ENCODE results near the gene KNL1. TPM values are rescaled to one million over a fixed set of nuclear protein-coding genes. Genes with fewer than 3 reads are reported as not detected.

The KNL1 gene
- total RNA-seq, 1 donor from 2014 or later = 0.96 TPM

GRCh38 chr15:40618906-40619305 lies 24.9 kb downstream of the KNL1 start:
- no peak overlapping the region for H3K4me3 ChIP-seq
- H3K36me3 ChIP-seq = no peaks in the 10 kb centered on the region
- intact Hi-C loops (cut with micrococcal nuclease) = no loop called here
- no peaks in the 10 kb centered on the region for H3K27me3 ChIP-seq (ENCODE audit: low read depth)
- no peak overlapping the region for H3K27ac ChIP-seq (replicated peaks)
- DNase-seq = no peak
- H3K9me3 ChIP-seq (replicated peaks) = no peaks in the 10 kb centered on the region
- TF ChIP-seq CTCF (IDR thresholded peaks at IDR 0.05; ENCODE audit: borderline replicate concordance) = no peak
- H3K4me1 ChIP-seq = no peaks in the 10 kb centered on the region

GRCh38 chr15:40623361-40623760 lies 29.3 kb downstream of the KNL1 start:
- Histone ChIP-seq H3K4me1 (no peaks in the 10 kb centered on the region), H3K4me3 (no peak overlapping the region), H3K9me3 (replicated peaks) (no peaks in the 10 kb centered on the region), H3K36me3 (no peaks in the 10 kb centered on the region), H3K27ac (replicated peaks) (no peak overlapping the region), H3K27me3 (ENCODE audit: low read depth) (no peaks in the 10 kb centered on the region)
- intact Hi-C loops (cut with micrococcal nuclease) = no loop called here
- DNase-seq = no peak
- no peak for TF ChIP-seq CTCF (IDR thresholded peaks at IDR 0.05; ENCODE audit: borderline replicate concordance)

- Histone ChIP-seq H3K27me3 (ENCODE audit: low read depth) (no peaks in the 10 kb centered on the region), H3K9me3 (replicated peaks) (no peaks in the 10 kb centered on the region), H3K27ac (replicated peaks) (no peak overlapping the region), H3K4me1 (no peaks in the 10 kb centered on the region), H3K36me3 (no peaks in the 10 kb centered on the region), H3K4me3 (no peak overlapping the region)
- intact Hi-C loops (cut with micrococcal nuclease) = no loop called here
- no peak for TF ChIP-seq CTCF (IDR thresholded peaks at IDR 0.05; ENCODE audit: borderline replicate concordance)
- DNase-seq = no peak
Measured at GRCh38 chr15:40630313-40630712, 36.3 kb downstream of the KNL1 start.

GRCh38 chr15:40633178-40633577 lies 39.1 kb downstream of the KNL1 start:
- H3K27ac ChIP-seq (replicated peaks) = no peak overlapping the region
- no peaks in the 10 kb centered on the region for H3K27me3 ChIP-seq (ENCODE audit: low read depth)
- no peak for TF ChIP-seq CTCF (IDR thresholded peaks at IDR 0.05; ENCODE audit: borderline replicate concordance)
- no peak for DNase-seq
- no peaks in the 10 kb centered on the region for H3K36me3 ChIP-seq
- H3K4me3 ChIP-seq = no peak overlapping the region
- intact Hi-C loops (cut with micrococcal nuclease) = no loop called here
- no peaks in the 10 kb centered on the region for H3K9me3 ChIP-seq (replicated peaks)
- H3K4me1 ChIP-seq = no peaks in the 10 kb centered on the region

DNA sequence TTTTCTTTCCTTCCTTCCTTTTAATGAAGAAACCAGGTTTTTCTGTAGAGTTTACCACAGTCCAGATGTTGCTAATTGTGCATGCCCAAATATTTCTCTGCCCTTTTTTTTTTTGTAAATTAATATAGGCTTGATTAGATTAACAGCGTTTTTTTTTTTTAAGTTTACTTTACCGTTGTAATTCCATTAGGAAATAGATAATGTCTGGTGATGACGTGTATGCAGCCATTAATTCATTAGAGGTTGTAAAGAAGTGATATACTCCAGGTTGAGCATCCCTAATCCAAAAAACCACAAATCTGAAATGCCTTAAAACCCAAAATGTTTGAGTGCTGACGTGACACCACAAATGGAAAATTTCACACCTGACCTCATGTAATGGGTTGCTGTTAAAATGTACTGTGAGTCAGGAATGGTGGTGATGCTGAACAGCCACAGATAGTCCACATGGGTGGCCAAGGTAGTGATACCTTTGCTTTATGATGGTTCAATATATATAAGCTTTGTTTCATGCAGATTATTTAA lies 43.2 kb downstream of the KNL1 start:
- intact Hi-C loops (cut with micrococcal nuclease) = no loop called here
- no peak overlapping the region for H3K27ac ChIP-seq (replicated peaks)
- DNase-seq = no peak
- H3K4me1 ChIP-seq = no peaks in the 10 kb centered on the region
- no peaks in the 10 kb centered on the region for H3K27me3 ChIP-seq (ENCODE audit: low read depth)
- H3K9me3 ChIP-seq (replicated peaks) = no peaks in the 10 kb centered on the region
- no peak overlapping the region for H3K4me3 ChIP-seq
- no peaks in the 10 kb centered on the region for H3K36me3 ChIP-seq
- no peak for TF ChIP-seq CTCF (IDR thresholded peaks at IDR 0.05; ENCODE audit: borderline replicate concordance)

GRCh38 chr15:40639677-40640076 lies 45.6 kb downstream of the KNL1 start:
- no peak overlapping the region for H3K4me3 ChIP-seq
- no peaks in the 10 kb centered on the region for H3K4me1 ChIP-seq
- H3K27me3 ChIP-seq (ENCODE audit: low read depth) = no peaks in the 10 kb centered on the region
- intact Hi-C loops (cut with micrococcal nuclease) = no loop called here
- TF ChIP-seq CTCF (IDR thresholded peaks at IDR 0.05; ENCODE audit: borderline replicate concordance) = no peak
- no peak for DNase-seq
- H3K27ac ChIP-seq (replicated peaks) = no peak overlapping the region
- H3K9me3 ChIP-seq (replicated peaks) = no peaks in the 10 kb centered on the region
- no peaks in the 10 kb centered on the region for H3K36me3 ChIP-seq

Measured in left ventricle myocardium inferior (tissue), 1 donor.